Kidney (tissue), 14 donors: Measurements from ENCODE around the gene REC8. TPM values are rescaled to one million over a fixed set of nuclear protein-coding genes. Genes with fewer than 3 reads are reported as not detected.

Experiments used
- DNase-seq, 5 donors: peaks; one replicate each; pipeline ENCODE4 v3.0.0-alpha.2; 2013 to 2020
- FAIRE-seq: peaks from 2 replicates; lab custom pipeline; 2012; peaks lifted over from hg19 to GRCh38; lab: Jason Lieb, UNC
- H3K27ac ChIP-seq, 2 donors: one replicate each; pipeline ENCODE4 v1.7.0; 2013; ENCODE audit warnings: low read depth in 2 of 2, low read length in 2 of 2, inconsistent platforms in 1 of 2
- H3K27me3 ChIP-seq: one replicate; pipeline ENCODE4 v1.7.1; 2013; ENCODE audit warnings: low read length, inconsistent platforms; ENCODE audit not compliant: control insufficient read depth, insufficient read depth
- H3K36me3 ChIP-seq, 3 donors: one replicate each; pipeline versions ENCODE4 v1.7.0 to v1.7.1; 2013; ENCODE audit warnings: low read length in 3 of 3, control low read depth in 1 of 3, inconsistent platforms in 1 of 3; ENCODE audit not compliant: insufficient read depth in 3 of 3, control insufficient read depth in 2 of 3
- H3K4me1 ChIP-seq, 3 donors: one replicate each; pipeline versions ENCODE4 v1.7.0 to v1.7.1; 2013; ENCODE audit warnings: low read length in 3 of 3, inconsistent platforms in 1 of 3, low read depth in 1 of 3; ENCODE audit not compliant: control insufficient read depth in 2 of 3, insufficient read depth in 2 of 3
- H3K4me3 ChIP-seq, 3 donors: one replicate each; pipeline versions ENCODE4 v1.7.0 to v1.8.1; 2013; ENCODE audit warnings: low read length in 3 of 3, control low read depth in 1 of 3, inconsistent platforms in 1 of 3
- H3K9ac ChIP-seq, 3 donors: one replicate each; pipeline versions ENCODE4 v1.7.0 to v1.7.1; 2013; ENCODE audit warnings: low read length in 3 of 3, control low read depth in 1 of 3, inconsistent platforms in 1 of 3
- H3K9me3 ChIP-seq, 3 donors: one replicate each; pipeline versions ENCODE4 v1.7.0 to v1.7.1; 2013; ENCODE audit warnings: low read length in 3 of 3, control low read depth in 1 of 3, inconsistent platforms in 1 of 3; ENCODE audit not compliant: control insufficient read depth in 2 of 3, insufficient read depth in 1 of 3
- CTCF ChIP-seq: IDR thresholded peaks from 3 replicates; pipeline ENCODE4 v1.5.1; 2012; ENCODE audit warnings: mild to moderate bottlenecking, moderate library complexity, borderline replicate concordance; ENCODE audit not compliant: insufficient read depth; ENCODE audit errors: extremely low read depth
- intact Hi-C: fragments of 100-400 bp; cut with DNase I; formaldehyde crosslinking; loops from one replicate; pipeline ENCODE4 v1.11.1; 2022
- polyA plus RNA-seq: library from polyadenylated mRNA; stranded (reverse); fragments of 350-450 nt; fragmentation: Illumina TruSeq; extraction: RNeasy Lipid Tissue Mini Kit (QIAGEN cat#74804); gene quantifications from one replicate; pipeline ENCODE4 v1.2.3, GENCODE V29; 2014; ENCODE audit warnings: low read depth, low replicate concordance; ENCODE audit not compliant: insufficient read depth
- total RNA-seq: library from RNA; stranded (reverse); fragmentation: NEBNext Ultra II Directional; extraction: Animal tissue kit (Norgen Biotek cat#: 25700); gene quantifications from one replicate; pipeline ENCODE4 v1.2.1, GENCODE V29; 2021
- donor health status: control.
- donor health status: control.
- donor health status: control.
- donor health status: control.
- donor health status: control.
- donor health status: DM: yes; HTN: yes; CAD: no.
- donor health status: Normal renal cell carcinoma (clear cell type).

Gene REC8
- total and polyA plus RNA-seq, 2 donors from 2014 or later, result 39.9 to 51.4 TPM

DNA sequence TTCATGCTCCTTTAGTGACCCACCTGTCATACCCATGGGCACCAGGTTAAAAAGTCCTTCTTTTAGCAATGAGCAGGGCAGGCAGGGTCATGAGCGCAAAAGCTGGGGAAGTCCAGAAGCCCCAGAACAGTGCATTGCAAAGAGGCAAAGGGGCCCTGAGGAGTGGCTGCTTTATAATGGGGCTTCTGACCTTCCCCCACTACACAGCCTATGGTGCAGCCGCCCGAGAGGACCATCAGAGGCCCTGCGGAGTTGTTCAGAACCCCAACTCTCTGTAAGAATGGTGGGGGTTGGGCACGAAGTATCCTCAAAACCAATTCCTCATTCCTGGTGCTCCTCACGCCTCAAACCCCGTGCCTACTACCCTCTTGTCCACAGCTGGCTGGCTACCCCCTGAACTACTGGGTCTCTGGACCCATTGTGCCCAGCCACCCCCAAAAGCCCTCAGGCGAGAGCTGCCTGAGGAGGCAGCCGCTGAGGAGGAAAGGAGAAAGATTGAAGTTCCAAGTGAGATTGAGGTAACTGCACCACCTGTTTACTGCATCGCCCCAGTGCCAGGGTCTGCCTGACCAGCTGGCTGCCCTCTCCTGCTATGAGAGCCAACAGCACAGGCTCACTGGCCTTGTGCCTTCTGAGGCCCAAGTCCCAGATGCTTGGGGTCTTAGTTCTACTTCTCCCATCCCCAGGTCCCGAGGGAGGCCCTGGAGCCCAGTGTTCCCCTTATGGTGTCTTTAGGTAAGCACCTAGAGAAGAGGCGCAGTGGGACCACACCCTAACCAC lies 6.7 kb downstream of the REC8 start:
- TF ChIP-seq CTCF, result no peak
- H3K4me1 ChIP-seq, result peaks cover 0 to 18% (median 15%) of the 10 kb centered on the region in 3 donors
- H3K9ac ChIP-seq, result no peak overlapping the region
- H3K4me3 ChIP-seq, result no peak overlapping the region
- intact Hi-C loops, result no loop called here
- H3K27ac ChIP-seq, result peak overlapping the region in 1 of 2 donors; percentile 17
- FAIRE-seq (no peak), DNase-seq (peak in 1 of 5 donors; percentile 47)
- no peaks in the 10 kb centered on the region for H3K27me3 ChIP-seq
- H3K9me3 ChIP-seq, result no peaks in the 10 kb centered on the region
- H3K36me3 ChIP-seq, result peaks cover 0 to 21% (median 12%) of the 10 kb centered on the region in 3 donors

GRCh38 chr14:24179294-24179960 lies 7.5 kb downstream of the REC8 start:
- no peak for FAIRE-seq
- Histone ChIP-seq H3K36me3 (peaks cover 0 to 27% (median 18%) of the 10 kb centered on the region in 3 donors), H3K27ac (peak overlapping the region; percentile 71 to 85)

GRCh38 chr14:24179961-24180796 lies 8.3 kb downstream of the REC8 start:
- Histone ChIP-seq H3K9me3 (no peaks in the 10 kb centered on the region), H3K36me3 (peaks cover 0 to 30% (median 22%) of the 10 kb centered on the region in 3 donors), H3K27ac (peak overlapping the region; percentile 89 to 92), H3K4me3 (no peak overlapping the region), H3K9ac (peak overlapping the region in 1 of 3 donors; percentile 67), H3K27me3 (no peaks in the 10 kb centered on the region), H3K4me1 (peaks cover 0 to 18% (median 15%) of the 10 kb centered on the region in 3 donors)
- intact Hi-C loops, result no loop called here
- DNase-seq, result peak in 4 of 5 donors; percentile 68 to 85 (median 78)
- TF ChIP-seq CTCF, result no peak
- FAIRE-seq, result peak; percentile 60

More at GRCh38 chr14:24179294-24179960, 7.5 kb downstream of the REC8 start:
- Histone ChIP-seq H3K9ac (peak overlapping the region in 1 of 3 donors; percentile 67), H3K9me3 (no peaks in the 10 kb centered on the region), H3K4me3 (no peak overlapping the region), H3K27me3 (no peaks in the 10 kb centered on the region), H3K4me1 (peaks cover 0 to 18% (median 15%) of the 10 kb centered on the region in 3 donors)
- no peak for TF ChIP-seq CTCF
- intact Hi-C loops, result no loop called here
- no peak for DNase-seq
